ENCODE data around the gene TAPT1.
"Not testable (repeated sequence)": the region's sequence is repeated elsewhere in the genome, so short reads cannot be mapped to it uniquely, and the experiment has no call there.

TAPT1 gene

GRCh38 chr4:16212138-16212782 is 14.0 kb downstream of the TAPT1 start:
- DNase-seq (ENCODE audit: low spot score), result no peak

GRCh38 chr4:16207409-16207808 is 18.9 kb downstream of the TAPT1 start:
- no peak for DNase-seq (ENCODE audit: low spot score)

GRCh38 chr4:16206848-16207247 is 19.4 kb downstream of the TAPT1 start:
- no peak for DNase-seq (ENCODE audit: low spot score)

GRCh38 chr4:16206301-16206700 is 20.0 kb downstream of the TAPT1 start:
- DNase-seq (ENCODE audit: low spot score), result no peak

- DNase-seq (ENCODE audit: low spot score), result no peak
Observed at GRCh38 chr4:16205298-16206164, 20.7 kb downstream of the TAPT1 start.

- no peak for DNase-seq (ENCODE audit: low spot score)
Observed at GRCh38 chr4:16204505-16204904, 21.8 kb downstream of the TAPT1 start.

GRCh38 chr4:16203083-16203482 is 23.2 kb downstream of the TAPT1 start:
- no peak for DNase-seq (ENCODE audit: low spot score)

GRCh38 chr4:16202598-16202997 is 23.7 kb downstream of the TAPT1 start:
- no peak for DNase-seq (ENCODE audit: low spot score)

- DNase-seq (ENCODE audit: low spot score), result no peak
Observed at GRCh38 chr4:16199093-16199492, 27.2 kb downstream of the TAPT1 start.

- DNase-seq (ENCODE audit: low spot score), result no peak
Observed at GRCh38 chr4:16197876-16198665, 28.2 kb downstream of the TAPT1 start.

- DNase-seq (ENCODE audit: low spot score), result no peak
Observed at GRCh38 chr4:16196482-16197393, 29.5 kb downstream of the TAPT1 start.

- DNase-seq (ENCODE audit: low spot score), result no peak
Observed at GRCh38 chr4:16195209-16195608, 31.1 kb downstream of the TAPT1 start.

GRCh38 chr4:16194798-16195197 is 31.5 kb downstream of the TAPT1 start:
- not testable (repeated sequence) for DNase-seq (ENCODE audit: low spot score)

- no peak for DNase-seq (ENCODE audit: low spot score)
Observed at GRCh38 chr4:16194214-16194613, 32.1 kb downstream of the TAPT1 start.

GRCh38 chr4:16192631-16193518 is 33.4 kb downstream of the TAPT1 start:
- DNase-seq (ENCODE audit: low spot score), result no peak

- no peak for DNase-seq (ENCODE audit: low spot score)
Observed at GRCh38 chr4:16192057-16192456, 34.2 kb downstream of the TAPT1 start.

- DNase-seq (ENCODE audit: low spot score), result no peak
Observed at GRCh38 chr4:16187455-16187854, 38.8 kb downstream of the TAPT1 start.

- DNase-seq (ENCODE audit: low spot score), result no peak
Observed at GRCh38 chr4:16186986-16187385, 39.3 kb downstream of the TAPT1 start.

GRCh38 chr4:16183604-16184003 is 42.7 kb downstream of the TAPT1 start:
- DNase-seq (ENCODE audit: low spot score), result no peak

- no peak for DNase-seq (ENCODE audit: low spot score)
Observed at GRCh38 chr4:16176621-16177020, 49.6 kb downstream of the TAPT1 start.

GRCh38 chr4:16171831-16172230 is 54.4 kb downstream of the TAPT1 start:
- DNase-seq (ENCODE audit: low spot score), result no peak

Measured in HuH-7.5 (cell line).